Fibroblast of pulmonary artery (primary cell): Measurements from ENCODE around the gene TRIP11.

ENCODE experiments used
- DNase-seq: peaks from one replicate; pipeline ENCODE4 v3.0.0-alpha.2; 2010; ENCODE audit warnings: low read depth
- H3K4me3 ChIP-seq: replicated peaks from 2 replicates; pipeline ENCODE4 v1.5.1; 2011; ENCODE audit warnings: low read depth, mild to moderate bottlenecking, control low read depth, low read length, moderate library complexity
- TF ChIP-seq, protein P1 (sequence below): IDR thresholded peaks from 2 replicates; pipeline ENCODE4 v1.5.1; 2011; ENCODE audit warnings: mild to moderate bottlenecking, control low read depth, low read length, inconsistent platforms; ENCODE audit errors: missing control alignments

TRIP11 gene

DNA sequence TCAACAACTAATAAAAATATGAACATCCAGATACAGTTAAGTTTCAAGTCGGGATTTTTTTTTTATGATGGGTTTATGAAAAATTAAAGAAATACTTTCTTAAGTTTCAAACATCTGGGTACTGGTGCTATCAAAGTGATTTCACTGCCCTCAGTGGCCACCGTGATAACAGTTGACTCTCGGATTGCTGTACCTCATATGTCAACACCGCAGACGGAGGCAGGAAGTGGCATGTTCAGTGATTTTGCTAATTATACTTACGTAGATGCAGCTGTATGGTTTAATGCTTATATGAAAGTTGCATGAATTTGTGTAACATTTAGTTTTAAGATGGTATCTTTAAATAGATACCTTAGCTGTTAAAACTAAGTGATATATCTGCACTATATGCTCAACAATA lies 71.6 kb downstream of the TRIP11 start:
- DNase-seq: no peak
- H3K4me3 ChIP-seq: no peak overlapping the region
- TF ChIP-seq, protein P1, sequence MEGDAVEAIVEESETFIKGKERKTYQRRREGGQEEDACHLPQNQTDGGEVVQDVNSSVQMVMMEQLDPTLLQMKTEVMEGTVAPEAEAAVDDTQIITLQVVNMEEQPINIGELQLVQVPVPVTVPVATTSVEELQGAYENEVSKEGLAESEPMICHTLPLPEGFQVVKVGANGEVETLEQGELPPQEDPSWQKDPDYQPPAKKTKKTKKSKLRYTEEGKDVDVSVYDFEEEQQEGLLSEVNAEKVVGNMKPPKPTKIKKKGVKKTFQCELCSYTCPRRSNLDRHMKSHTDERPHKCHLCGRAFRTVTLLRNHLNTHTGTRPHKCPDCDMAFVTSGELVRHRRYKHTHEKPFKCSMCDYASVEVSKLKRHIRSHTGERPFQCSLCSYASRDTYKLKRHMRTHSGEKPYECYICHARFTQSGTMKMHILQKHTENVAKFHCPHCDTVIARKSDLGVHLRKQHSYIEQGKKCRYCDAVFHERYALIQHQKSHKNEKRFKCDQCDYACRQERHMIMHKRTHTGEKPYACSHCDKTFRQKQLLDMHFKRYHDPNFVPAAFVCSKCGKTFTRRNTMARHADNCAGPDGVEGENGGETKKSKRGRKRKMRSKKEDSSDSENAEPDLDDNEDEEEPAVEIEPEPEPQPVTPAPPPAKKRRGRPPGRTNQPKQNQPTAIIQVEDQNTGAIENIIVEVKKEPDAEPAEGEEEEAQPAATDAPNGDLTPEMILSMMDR: no peak

DNA sequence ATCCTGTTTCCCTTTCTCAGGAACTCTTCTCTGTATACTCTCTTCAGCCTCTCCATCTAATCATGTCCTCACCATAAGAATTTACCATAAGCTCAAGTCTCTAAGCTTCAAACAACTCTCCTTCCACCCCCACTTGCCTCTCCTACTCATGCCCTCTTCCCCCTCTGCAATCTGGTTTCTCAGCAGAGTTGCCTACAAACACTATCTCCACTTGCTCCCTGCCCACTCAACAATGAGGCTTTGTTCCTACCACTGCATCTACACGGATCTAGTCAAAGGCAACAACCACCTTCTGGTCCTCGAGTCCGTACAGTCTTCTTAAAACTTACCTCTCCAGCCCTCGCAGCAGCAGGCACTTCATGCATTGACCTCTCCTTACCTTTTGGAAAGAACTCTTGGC lies 75.1 kb downstream of the TRIP11 start:
- H3K4me3 ChIP-seq: no peak overlapping the region
- TF ChIP-seq, protein P1: no peak
- DNase-seq: no peak

DNA sequence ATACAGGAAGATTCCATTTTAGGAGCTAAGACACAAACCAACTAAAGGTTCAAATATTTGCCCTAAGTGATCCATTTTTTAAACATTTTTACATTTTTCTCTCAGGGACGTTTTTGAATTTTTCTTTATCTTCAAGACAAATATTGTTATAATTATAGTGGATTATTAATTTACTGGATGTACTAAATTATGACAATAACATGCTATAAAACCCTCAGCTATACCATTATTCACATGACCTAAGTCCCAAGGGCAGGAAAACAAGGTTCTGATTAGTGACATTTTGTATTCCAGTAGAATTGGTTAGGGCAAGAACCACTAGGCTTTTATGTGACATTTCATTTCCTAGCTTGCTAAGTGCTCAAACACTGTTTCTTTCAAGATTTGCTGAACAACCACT lies 75.8 kb downstream of the TRIP11 start:
- no peak for DNase-seq
- H3K4me3 ChIP-seq: no peak overlapping the region
- TF ChIP-seq, protein P1: no peak

DNA sequence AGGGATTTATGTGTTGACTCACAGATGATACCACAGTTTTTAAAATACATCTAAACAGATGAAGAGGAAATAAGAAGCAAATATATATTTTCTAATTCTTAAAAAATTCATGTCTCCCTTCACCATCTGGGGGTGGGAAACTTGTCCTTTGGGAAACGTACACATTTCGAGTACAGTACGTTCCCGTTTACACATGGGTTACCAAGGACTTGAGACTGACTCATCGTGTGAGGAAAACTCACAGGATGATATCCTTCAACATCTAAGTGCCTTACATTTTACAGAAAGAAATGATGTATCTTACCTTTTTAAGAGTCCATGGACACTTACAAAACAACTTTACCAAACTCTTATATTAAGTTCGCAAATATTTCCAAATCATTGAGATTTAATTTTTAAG lies 76.4 kb downstream of the TRIP11 start:
- H3K4me3 ChIP-seq: no peak overlapping the region
- peak; percentile 72 for DNase-seq
- TF ChIP-seq, protein P1: no peak

DNA sequence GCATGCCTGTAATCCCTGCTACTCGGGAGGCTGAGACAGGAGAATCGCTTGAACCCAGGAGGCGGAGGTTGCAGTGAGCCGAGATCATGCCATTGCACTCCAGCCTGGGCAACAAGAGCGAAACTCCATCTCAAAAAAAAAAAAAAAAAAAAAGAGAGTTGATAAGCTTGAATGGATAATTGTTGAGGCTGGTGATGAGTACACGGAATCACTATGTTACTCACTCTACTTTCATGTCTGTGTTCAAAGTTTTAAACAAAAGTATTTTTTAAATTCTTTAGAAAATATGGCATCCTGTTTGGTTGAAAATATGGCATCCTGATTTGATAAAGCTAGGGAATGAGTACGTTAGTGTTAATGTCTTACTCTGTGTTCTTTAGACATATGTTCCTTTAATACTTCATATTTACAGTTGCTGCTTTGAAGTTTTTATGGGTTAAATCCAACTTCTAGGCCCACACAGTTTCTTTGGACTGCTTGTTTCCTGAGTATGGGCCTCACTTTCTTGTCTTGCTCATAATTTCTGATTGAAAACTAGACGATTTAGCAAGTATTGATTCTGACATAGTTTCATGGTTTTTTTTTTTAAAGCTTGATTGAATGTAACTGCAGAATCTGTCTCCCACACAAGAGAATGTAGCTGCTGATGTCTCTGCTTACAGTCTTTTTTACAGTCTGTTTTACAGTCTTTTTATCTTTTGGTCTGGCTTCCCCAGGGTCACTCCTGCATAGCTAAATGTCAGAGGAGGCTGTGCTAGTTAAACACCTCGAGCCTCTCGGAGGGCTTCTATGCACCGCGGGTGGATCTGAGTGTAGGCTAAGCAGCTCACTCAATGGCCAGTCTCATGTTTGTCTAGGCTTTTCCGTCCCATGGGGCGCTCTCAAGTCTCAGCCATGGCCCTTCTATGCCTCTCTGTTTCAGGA lies 78.3 kb downstream of the TRIP11 start:
- TF ChIP-seq, protein P1: no peak
- no peak for DNase-seq
- no peak overlapping the region for H3K4me3 ChIP-seq

DNA sequence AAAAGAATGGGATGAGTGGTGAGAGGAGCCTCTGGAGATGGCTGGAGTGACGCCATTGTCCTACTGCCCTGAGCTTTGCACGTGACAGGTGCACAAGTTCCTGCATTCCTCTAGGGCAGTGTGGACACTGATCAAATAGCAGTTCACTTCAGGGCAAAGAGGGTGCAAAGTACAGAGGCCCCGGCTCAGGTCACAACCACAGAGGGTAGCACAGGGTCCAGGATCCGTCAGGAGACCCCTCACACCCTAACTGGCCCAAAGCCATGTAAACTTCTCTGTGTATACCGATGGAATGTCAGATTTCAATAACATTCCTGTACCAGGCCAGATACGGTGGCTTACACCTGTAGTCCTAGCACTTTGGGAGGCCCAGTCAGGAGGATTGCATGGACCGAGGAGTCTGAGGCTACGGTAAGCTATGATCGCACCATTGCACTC lies 82.0 kb downstream of the TRIP11 start:
- TF ChIP-seq, protein P1: no peak
- H3K4me3 ChIP-seq: no peak overlapping the region
- no peak for DNase-seq

DNA sequence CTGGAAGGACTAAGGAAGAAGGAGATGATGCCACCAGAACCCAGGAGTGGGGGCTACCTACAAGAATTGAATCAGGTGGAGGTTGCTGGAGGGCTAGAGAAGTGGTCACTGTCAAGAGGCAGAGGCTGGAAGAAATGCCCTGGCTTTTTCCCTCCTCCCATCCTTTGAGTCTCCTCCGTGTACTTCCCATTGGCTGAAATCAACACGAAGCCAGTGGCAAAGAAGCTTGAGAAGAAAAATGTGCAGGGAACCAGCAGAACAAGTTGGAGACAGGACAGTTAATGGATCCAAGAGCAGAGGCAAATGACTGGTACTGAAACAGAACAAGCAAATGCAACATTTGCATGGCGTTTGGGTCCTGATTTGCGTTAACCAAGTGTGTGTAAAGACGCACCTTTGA lies 83.2 kb downstream of the TRIP11 start:
- TF ChIP-seq, protein P1: no peak
- H3K4me3 ChIP-seq: no peak overlapping the region
- no peak for DNase-seq
